Ishikawa (cell line): Measurements from ENCODE around the gene LRRC15.

Source experiments
- CEBPB ChIP-seq: IDR thresholded peaks from 2 replicates; pipeline ENCODE4 v1.6.1; 2012
- TF ChIP-seq, protein P1 (sequence below): IDR thresholded peaks from 2 replicates; pipeline ENCODE4 v1.6.1; 2012; ENCODE audit warnings: low read depth, mild to moderate bottlenecking
- TF ChIP-seq, protein P2 (sequence below): IDR thresholded peaks from 2 replicates; pipeline ENCODE4 v1.6.1; 2012
- TF ChIP-seq, protein P3 (sequence below): IDR thresholded peaks from 2 replicates; pipeline ENCODE4 v1.6.1; 2012

DNA sequence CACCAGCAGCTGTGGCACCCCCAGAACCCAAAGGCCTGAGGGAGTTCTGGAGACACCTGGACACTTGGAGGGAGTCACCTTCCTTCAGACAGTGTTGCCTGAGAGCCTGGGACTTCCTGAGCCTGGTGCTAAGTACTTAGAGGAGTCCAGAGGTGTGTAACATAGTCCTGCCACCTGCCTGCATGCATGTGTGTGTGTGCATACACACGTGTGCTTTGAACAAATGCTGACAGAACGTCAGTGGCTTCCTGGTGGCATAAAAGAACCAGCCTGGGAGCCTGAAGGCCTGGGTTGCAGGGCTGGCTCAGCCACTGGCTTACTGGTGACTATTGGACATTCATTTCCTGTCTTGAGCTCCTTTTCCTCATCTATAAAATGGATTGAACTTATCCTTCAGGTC lies 15.2 kb downstream of the LRRC15 start:
- TF ChIP-seq, protein P1, sequence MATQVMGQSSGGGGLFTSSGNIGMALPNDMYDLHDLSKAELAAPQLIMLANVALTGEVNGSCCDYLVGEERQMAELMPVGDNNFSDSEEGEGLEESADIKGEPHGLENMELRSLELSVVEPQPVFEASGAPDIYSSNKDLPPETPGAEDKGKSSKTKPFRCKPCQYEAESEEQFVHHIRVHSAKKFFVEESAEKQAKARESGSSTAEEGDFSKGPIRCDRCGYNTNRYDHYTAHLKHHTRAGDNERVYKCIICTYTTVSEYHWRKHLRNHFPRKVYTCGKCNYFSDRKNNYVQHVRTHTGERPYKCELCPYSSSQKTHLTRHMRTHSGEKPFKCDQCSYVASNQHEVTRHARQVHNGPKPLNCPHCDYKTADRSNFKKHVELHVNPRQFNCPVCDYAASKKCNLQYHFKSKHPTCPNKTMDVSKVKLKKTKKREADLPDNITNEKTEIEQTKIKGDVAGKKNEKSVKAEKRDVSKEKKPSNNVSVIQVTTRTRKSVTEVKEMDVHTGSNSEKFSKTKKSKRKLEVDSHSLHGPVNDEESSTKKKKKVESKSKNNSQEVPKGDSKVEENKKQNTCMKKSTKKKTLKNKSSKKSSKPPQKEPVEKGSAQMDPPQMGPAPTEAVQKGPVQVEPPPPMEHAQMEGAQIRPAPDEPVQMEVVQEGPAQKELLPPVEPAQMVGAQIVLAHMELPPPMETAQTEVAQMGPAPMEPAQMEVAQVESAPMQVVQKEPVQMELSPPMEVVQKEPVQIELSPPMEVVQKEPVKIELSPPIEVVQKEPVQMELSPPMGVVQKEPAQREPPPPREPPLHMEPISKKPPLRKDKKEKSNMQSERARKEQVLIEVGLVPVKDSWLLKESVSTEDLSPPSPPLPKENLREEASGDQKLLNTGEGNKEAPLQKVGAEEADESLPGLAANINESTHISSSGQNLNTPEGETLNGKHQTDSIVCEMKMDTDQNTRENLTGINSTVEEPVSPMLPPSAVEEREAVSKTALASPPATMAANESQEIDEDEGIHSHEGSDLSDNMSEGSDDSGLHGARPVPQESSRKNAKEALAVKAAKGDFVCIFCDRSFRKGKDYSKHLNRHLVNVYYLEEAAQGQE: no peak
- TF ChIP-seq, protein P2, sequence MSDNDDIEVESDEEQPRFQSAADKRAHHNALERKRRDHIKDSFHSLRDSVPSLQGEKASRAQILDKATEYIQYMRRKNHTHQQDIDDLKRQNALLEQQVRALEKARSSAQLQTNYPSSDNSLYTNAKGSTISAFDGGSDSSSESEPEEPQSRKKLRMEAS: no peak
- TF ChIP-seq CEBPB: no peak
- TF ChIP-seq, protein P3, sequence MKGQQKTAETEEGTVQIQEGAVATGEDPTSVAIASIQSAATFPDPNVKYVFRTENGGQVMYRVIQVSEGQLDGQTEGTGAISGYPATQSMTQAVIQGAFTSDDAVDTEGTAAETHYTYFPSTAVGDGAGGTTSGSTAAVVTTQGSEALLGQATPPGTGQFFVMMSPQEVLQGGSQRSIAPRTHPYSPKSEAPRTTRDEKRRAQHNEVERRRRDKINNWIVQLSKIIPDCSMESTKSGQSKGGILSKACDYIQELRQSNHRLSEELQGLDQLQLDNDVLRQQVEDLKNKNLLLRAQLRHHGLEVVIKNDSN: no peak
